Measurements from ENCODE around the gene CSF2RB.

DNA sequence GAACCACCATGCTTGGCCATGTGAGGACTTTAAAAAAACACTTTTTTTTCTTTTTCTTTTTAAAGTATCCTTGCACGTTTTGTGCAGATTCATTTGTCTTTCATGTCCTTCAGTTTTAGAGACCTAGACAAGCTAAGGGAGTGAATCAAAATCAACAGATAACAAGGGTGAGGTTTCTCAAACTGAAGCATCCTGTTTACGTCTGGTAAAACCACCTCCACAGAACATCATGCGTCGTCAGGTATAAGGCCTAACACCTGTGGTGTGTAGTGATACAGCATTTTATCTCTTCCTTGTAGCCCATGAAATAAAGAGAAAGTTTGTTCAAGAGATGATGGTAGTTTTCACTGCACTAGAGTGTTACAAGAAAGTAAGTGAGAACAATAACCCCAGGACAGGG, 26.3 kb upstream of the CSF2RB start:
- TF ChIP-seq, protein P1, sequence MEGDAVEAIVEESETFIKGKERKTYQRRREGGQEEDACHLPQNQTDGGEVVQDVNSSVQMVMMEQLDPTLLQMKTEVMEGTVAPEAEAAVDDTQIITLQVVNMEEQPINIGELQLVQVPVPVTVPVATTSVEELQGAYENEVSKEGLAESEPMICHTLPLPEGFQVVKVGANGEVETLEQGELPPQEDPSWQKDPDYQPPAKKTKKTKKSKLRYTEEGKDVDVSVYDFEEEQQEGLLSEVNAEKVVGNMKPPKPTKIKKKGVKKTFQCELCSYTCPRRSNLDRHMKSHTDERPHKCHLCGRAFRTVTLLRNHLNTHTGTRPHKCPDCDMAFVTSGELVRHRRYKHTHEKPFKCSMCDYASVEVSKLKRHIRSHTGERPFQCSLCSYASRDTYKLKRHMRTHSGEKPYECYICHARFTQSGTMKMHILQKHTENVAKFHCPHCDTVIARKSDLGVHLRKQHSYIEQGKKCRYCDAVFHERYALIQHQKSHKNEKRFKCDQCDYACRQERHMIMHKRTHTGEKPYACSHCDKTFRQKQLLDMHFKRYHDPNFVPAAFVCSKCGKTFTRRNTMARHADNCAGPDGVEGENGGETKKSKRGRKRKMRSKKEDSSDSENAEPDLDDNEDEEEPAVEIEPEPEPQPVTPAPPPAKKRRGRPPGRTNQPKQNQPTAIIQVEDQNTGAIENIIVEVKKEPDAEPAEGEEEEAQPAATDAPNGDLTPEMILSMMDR (IDR thresholded peaks at IDR 0.05; ENCODE audit: borderline replicate concordance, extremely low read depth, low read length, poor library complexity, severe bottlenecking) = no peak
- TF ChIP-seq EZH2 (IDR thresholded peaks at IDR 0.05; ENCODE audit: borderline replicate concordance, low read depth, low read length, severe bottlenecking) = no peak
